ENCODE measurements around the gene TDRKH. TPM values are rescaled to one million over a fixed set of nuclear protein-coding genes. Genes with fewer than 3 reads are reported as not detected.

Gene TDRKH
- total and polyA plus RNA-seq, 2 experiments from 2014 or later = 10.2 to 25.6 TPM

GRCh38 chr1:151807131-151807530, 16.8 kb upstream of the TDRKH start:
- no peaks in the 10 kb centered on the region for H3K9me2 ChIP-seq (ENCODE audit: insufficient read depth)
- H3K9me3 Mint-ChIP-seq = no peaks in the 10 kb centered on the region
- H3K27me3 ChIP-seq (ENCODE audit: insufficient read depth) = no peaks in the 10 kb centered on the region
- H3K36me3 Mint-ChIP-seq (ENCODE audit: low read depth) = no peaks in the 10 kb centered on the region
- H2AFZ ChIP-seq = no peak overlapping the region
- H3K27me3 Mint-ChIP-seq (ENCODE audit: insufficient read depth, low read depth, poor library complexity) = peaks cover 7% of the 10 kb centered on the region
- no peaks in the 10 kb centered on the region for H4K20me1 ChIP-seq (replicated peaks; ENCODE audit: insufficient read depth)
- H3F3A ChIP-seq (replicated peaks; ENCODE audit: low read depth) = no peaks in the 10 kb centered on the region
- H3K36me3 ChIP-seq (ENCODE audit: insufficient read depth) = no peaks in the 10 kb centered on the region
- H3K79me2 ChIP-seq (replicated peaks; ENCODE audit: insufficient read depth) = no peaks in the 10 kb centered on the region
- ATAC-seq (no peak), DNase-seq (ENCODE audit: low spot score) (no peak)
- no peak overlapping the region for H3K4me3 ChIP-seq
- peaks cover 16% of the 10 kb centered on the region for H3K4me1 Mint-ChIP-seq
- H3K27ac ChIP-seq (ENCODE audit: low read depth) = no peak overlapping the region
- no peak overlapping the region for H3K27ac Mint-ChIP-seq
- no peak overlapping the region for H3K4me3 Mint-ChIP-seq
- no peak for TF ChIP-seq ZNF331 (CRISPR knock-in tag; IDR thresholded peaks at IDR 0.05; ENCODE audit: low read depth)
- TF ChIP-seq ZNF462 (CRISPR knock-in tag; IDR thresholded peaks at IDR 0.05) = no peak
- no peak for TF ChIP-seq JUNB (IDR thresholded peaks at IDR 0.05; ENCODE audit: unreplicated experiment)
- no peak for TF ChIP-seq NANOG (IDR thresholded peaks at IDR 0.05; ENCODE audit: borderline replicate concordance)
- no peak for TF ChIP-seq EZH2 (IDR thresholded peaks at IDR 0.05; ENCODE audit: low read depth, unreplicated experiment)
- peaks cover 7% of the 10 kb centered on the region for H3K4me1 ChIP-seq (ENCODE audit: insufficient read depth)
- no peak overlapping the region for H3K4me2 ChIP-seq

DNA sequence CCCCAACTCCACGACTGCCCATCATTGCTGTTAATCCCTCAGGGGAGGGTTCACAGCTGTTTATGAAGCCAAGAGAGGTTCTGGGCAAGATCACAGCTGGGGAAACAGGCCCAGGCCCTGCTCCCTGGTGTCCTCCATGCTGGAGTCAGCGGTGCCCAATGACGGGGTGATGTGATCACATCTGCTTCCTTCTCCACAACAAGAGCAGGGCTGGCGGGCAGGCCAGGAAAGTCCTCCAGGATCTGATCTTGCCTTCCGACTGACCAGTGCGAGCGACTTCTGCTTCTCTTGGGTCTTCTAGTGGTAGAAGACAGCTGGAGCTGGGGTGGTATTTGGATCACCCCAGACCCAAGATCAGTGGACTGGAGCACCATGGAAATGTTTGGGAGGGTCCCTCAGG, 15.9 kb upstream of the TDRKH start:
- Histone ChIP-seq H3F3A (replicated peaks; ENCODE audit: low read depth) (no peaks in the 10 kb centered on the region), H3K4me2 (no peak overlapping the region), H3K4me3 (no peak overlapping the region), H3K9me2 (ENCODE audit: insufficient read depth) (no peaks in the 10 kb centered on the region), H2AFZ (no peak overlapping the region), H4K20me1 (replicated peaks; ENCODE audit: insufficient read depth) (no peaks in the 10 kb centered on the region), H3K4me1 (ENCODE audit: insufficient read depth) (peaks cover 7% of the 10 kb centered on the region), H3K79me2 (replicated peaks; ENCODE audit: insufficient read depth) (no peaks in the 10 kb centered on the region), H3K27ac (ENCODE audit: low read depth) (no peak overlapping the region), H3K27me3 (ENCODE audit: insufficient read depth) (no peaks in the 10 kb centered on the region), H3K36me3 (ENCODE audit: insufficient read depth) (no peaks in the 10 kb centered on the region)
- peaks cover 16% of the 10 kb centered on the region for H3K4me1 Mint-ChIP-seq
- H3K36me3 Mint-ChIP-seq (ENCODE audit: low read depth) = no peaks in the 10 kb centered on the region
- no peak overlapping the region for H3K4me3 Mint-ChIP-seq
- ATAC-seq (no peak), DNase-seq (ENCODE audit: low spot score) (no peak)
- H3K9me3 Mint-ChIP-seq = no peaks in the 10 kb centered on the region
- H3K27ac Mint-ChIP-seq = no peak overlapping the region
- H3K27me3 Mint-ChIP-seq (ENCODE audit: insufficient read depth, low read depth, poor library complexity) = peaks cover 7% of the 10 kb centered on the region
- no peak for TF ChIP-seq POLR2AphosphoS5 (IDR thresholded peaks at IDR 0.05; ENCODE audit: low read depth)
- TF ChIP-seq STAT1 (IDR thresholded peaks at IDR 0.05; ENCODE audit: unreplicated experiment) = no peak
- no peak for TF ChIP-seq CREB1 (CRISPR knock-in tag; IDR thresholded peaks at IDR 0.05; ENCODE audit: low read depth)
- no peak for TF ChIP-seq ETS1 (IDR thresholded peaks at IDR 0.05)
- no peak for TF ChIP-seq ZNF331 (CRISPR knock-in tag; IDR thresholded peaks at IDR 0.05; ENCODE audit: low read depth)
- TF ChIP-seq JUNB (IDR thresholded peaks at IDR 0.05; ENCODE audit: unreplicated experiment) = no peak
- no peak for TF ChIP-seq NANOG (IDR thresholded peaks at IDR 0.05; ENCODE audit: borderline replicate concordance)
- no peak for TF ChIP-seq REST (IDR thresholded peaks at IDR 0.05; ENCODE audit: unreplicated experiment)
- TF ChIP-seq EZH2 (IDR thresholded peaks at IDR 0.05; ENCODE audit: low read depth, unreplicated experiment) = no peak

Measured in GM23338 (cell line).